GM10266 (cell line): ENCODE data around the gene UGGT1.
"Not testable (repeated sequence)": the region's sequence is repeated elsewhere in the genome, so short reads cannot be mapped to it uniquely, and the experiment has no call there.

Experiments
- DNase-seq: peaks from one replicate; pipeline ENCODE4 v3.0.0; 2012; ENCODE audit errors: extremely low spot score
- TF ChIP-seq, protein P1 (sequence below): IDR thresholded peaks from 2 replicates; pipeline ENCODE4 v1.5.1; 2012; ENCODE audit warnings: mild to moderate bottlenecking, low read depth; ENCODE audit not compliant: control insufficient read depth, insufficient read depth; ENCODE audit errors: missing control alignments

UGGT1 gene

DNA sequence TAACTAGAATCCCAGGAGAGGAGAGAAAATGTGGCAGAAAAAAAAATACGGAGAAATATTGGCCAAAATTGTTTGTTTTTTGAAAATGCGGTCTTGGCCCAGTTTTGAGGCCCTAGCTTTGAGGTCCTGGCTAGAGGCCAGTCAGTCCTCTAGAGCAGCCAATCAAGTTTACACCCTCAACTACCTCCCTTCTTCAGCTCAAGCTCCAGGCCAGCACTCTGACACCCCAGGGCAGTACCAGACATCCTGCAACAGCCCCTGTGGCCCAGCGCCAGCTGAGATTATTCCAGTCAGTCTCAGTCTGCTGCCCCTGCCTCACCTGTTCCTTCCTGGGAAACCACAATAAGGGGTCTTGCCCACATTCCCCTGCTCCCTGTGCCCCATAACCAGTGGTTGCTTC is 107.7 kb downstream of the UGGT1 start:
- DNase-seq, result no peak
- TF ChIP-seq, protein P1, sequence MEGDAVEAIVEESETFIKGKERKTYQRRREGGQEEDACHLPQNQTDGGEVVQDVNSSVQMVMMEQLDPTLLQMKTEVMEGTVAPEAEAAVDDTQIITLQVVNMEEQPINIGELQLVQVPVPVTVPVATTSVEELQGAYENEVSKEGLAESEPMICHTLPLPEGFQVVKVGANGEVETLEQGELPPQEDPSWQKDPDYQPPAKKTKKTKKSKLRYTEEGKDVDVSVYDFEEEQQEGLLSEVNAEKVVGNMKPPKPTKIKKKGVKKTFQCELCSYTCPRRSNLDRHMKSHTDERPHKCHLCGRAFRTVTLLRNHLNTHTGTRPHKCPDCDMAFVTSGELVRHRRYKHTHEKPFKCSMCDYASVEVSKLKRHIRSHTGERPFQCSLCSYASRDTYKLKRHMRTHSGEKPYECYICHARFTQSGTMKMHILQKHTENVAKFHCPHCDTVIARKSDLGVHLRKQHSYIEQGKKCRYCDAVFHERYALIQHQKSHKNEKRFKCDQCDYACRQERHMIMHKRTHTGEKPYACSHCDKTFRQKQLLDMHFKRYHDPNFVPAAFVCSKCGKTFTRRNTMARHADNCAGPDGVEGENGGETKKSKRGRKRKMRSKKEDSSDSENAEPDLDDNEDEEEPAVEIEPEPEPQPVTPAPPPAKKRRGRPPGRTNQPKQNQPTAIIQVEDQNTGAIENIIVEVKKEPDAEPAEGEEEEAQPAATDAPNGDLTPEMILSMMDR, result no peak

- TF ChIP-seq, protein P1, result no peak
- no peak for DNase-seq
These were observed 108.1 kb downstream of the UGGT1 start for GRCh38 chr2:128199141-128199540.

DNA sequence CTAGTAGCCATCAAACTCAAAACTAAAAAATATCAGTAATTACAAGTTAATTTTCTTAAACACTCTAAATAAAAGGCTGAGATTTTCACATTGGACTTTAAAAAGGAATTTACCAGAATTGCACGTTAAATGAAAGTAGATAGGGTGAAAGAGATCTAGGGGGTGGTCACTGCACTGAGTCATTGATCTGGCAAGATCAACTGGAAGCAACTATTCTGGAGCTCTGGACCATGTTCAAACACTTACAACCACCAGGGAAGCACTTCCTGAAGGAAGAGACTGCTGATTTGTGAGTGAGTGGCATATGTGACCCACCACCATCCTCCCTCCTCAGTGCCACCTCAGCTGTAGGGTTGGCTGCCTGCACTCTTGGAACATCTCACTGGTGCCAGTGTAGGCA is 111.8 kb downstream of the UGGT1 start:
- no peak for DNase-seq

GRCh38 chr2:128206245-128206644 is 115.2 kb downstream of the UGGT1 start:
- TF ChIP-seq, protein P1, result no peak
- no peak for DNase-seq

More for the DNA sequence above, 111.8 kb downstream of the UGGT1 start:
- TF ChIP-seq, protein P1, result no peak

GRCh38 chr2:128208023-128208422 is 117.0 kb downstream of the UGGT1 start:
- TF ChIP-seq, protein P1, result no peak
- DNase-seq, result no peak

- not testable (repeated sequence) for DNase-seq
These were observed 117.8 kb downstream of the UGGT1 start for GRCh38 chr2:128208631-128209324.

DNA sequence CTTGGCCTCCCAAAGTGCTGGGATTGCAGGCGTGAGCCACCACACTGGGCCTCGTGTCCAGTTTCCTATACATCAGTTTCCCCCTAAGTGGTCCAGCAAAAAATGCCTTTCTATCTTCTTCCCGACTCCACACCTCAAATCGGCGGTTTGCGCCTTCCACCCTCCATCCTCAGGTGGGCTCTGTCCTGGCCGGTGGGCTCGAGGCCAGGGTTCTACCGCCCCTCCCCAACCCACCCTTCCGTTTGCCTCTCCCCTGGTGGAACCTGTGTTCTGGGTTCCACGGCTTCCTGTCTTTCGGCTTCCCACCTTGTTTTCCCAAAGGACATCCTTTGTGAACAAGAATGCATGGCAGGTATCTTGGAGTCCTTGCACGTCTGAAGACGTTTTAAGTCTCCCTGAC is 123.3 kb downstream of the UGGT1 start:
- TF ChIP-seq, protein P1, result no peak
- no peak for DNase-seq
